Measurements from ENCODE around the gene ANKRD10.

GRCh38 chr13:110888390-110888789 is 26.5 kb downstream of the ANKRD10 start:
- TF ChIP-seq CTCF (IDR thresholded peaks at IDR 0.05; ENCODE audit: insufficient read depth, low read length, poor library complexity, severe bottlenecking), result no peak
- TF ChIP-seq EZH2phosphoT487 (conservative IDR thresholded peaks at IDR 0.05; ENCODE audit: low read length), result no peak
